ENCODE measurements around the gene KPNA4.

DNA sequence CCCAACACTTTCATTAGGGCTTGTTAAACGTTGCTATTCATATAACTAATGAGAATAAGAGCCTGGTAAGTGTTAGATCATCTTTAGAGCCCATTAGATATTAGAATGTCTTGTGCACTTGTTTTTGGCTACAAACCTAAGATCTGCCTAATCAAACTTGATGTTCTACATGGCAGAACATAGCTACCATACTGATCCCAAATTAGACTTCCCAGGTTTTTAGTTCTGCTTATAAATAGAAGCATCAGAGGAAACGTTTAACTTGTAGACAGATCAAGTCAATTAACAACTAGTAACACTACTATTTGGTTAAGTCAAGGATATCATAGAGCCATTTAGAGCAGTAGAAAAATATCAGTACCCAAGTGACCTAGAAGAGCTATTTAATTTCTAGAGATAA is 11.7 kb upstream of the KPNA4 start:
- TF ChIP-seq, protein P1, sequence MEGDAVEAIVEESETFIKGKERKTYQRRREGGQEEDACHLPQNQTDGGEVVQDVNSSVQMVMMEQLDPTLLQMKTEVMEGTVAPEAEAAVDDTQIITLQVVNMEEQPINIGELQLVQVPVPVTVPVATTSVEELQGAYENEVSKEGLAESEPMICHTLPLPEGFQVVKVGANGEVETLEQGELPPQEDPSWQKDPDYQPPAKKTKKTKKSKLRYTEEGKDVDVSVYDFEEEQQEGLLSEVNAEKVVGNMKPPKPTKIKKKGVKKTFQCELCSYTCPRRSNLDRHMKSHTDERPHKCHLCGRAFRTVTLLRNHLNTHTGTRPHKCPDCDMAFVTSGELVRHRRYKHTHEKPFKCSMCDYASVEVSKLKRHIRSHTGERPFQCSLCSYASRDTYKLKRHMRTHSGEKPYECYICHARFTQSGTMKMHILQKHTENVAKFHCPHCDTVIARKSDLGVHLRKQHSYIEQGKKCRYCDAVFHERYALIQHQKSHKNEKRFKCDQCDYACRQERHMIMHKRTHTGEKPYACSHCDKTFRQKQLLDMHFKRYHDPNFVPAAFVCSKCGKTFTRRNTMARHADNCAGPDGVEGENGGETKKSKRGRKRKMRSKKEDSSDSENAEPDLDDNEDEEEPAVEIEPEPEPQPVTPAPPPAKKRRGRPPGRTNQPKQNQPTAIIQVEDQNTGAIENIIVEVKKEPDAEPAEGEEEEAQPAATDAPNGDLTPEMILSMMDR (IDR thresholded peaks at IDR 0.05; ENCODE audit: borderline replicate concordance, extremely low read depth, low read length, poor library complexity, severe bottlenecking), result no peak
- TF ChIP-seq EZH2 (IDR thresholded peaks at IDR 0.05; ENCODE audit: borderline replicate concordance, low read depth, low read length, severe bottlenecking), result no peak
